K562 (cell line): Measurements from ENCODE around the gene SLC35G4. TPM values are rescaled to one million over a fixed set of nuclear protein-coding genes. Genes with fewer than 3 reads are reported as not detected.
"Not testable (repeated sequence)": the region's sequence is repeated elsewhere in the genome, so short reads cannot be mapped to it uniquely, and the experiment has no call there.

Source experiments
- ATAC-seq: fragments of 200-7000 bp; cut with Tn5 transposase; 3 replicates; pipeline ENCODE4 v1.9.1; 2020; ENCODE audit warnings: moderate library complexity
- BruUV-seq: library from RNA; stranded (reverse); fragments of 400-500 nt; replicated peaks from 2 replicates; lab custom pipeline; 2021; lab: Mats Ljungman, UMichigan
- CTCF ChIA-PET: fragments of 300-600 bp; formaldehyde crosslinking; extraction: SDS; loops from one replicate; lab custom pipeline; 2021; ENCODE audit warnings: low intra/inter-chr PET ratio; lab: Yijun Ruan, JAX
- POLR2A ChIA-PET: fragments of 300-600, 350-650 bp; sonication (Branson Sonifier 250); formaldehyde crosslinking; extraction: SDS; loops from one replicate; lab custom pipeline; 2021; ENCODE audit warnings: antibody characterized with exemption, inconsistent platforms; lab: Yijun Ruan, JAX
- DNase-seq, 4 experiments: peaks; one replicate each; pipeline versions ENCODE4 v3.0.0 to v3.0.0-alpha.2; 2011 to 2018; ENCODE audit warnings: low spot score in 3 of 4, mixed read lengths in 3 of 4; ENCODE audit errors: extremely low read depth in 1 of 4
- FAIRE-seq: peaks from 2 replicates; lab custom pipeline; 2011; peaks lifted over from hg19 to GRCh38; lab: Jason Lieb, UNC
- H2AFZ ChIP-seq: 2 replicates; pipeline ENCODE4 v1.6.0; 2011; ENCODE audit warnings: low read depth, low read length, control low read depth, inconsistent platforms
- H3K27ac ChIP-seq: fragments of 200-600 bp; 3 replicates; pipeline ENCODE4 v1.8.0; 2011; ENCODE audit warnings: low read depth, mild to moderate bottlenecking, control low read depth, inconsistent platforms, low read length, moderate library complexity, mixed read lengths; ENCODE audit errors: extremely low read depth
- H3K27me3 ChIP-seq, 2 experiments: fragments of 300-600 bp in 1 of 2; 2 replicates in 1 of 2; 3 replicates in 1 of 2; pipeline versions ENCODE4 v1.6.0 to v1.8.0; 2011; ENCODE audit warnings: inconsistent platforms in 2 of 2, low read length in 2 of 2, mild to moderate bottlenecking in 1 of 2, mixed read lengths in 1 of 2, moderate library complexity in 1 of 2; ENCODE audit not compliant: control insufficient read depth in 2 of 2, insufficient read depth in 2 of 2
- H3K36me3 ChIP-seq: fragments of 300-600 bp; 3 replicates; pipeline ENCODE4 v1.8.0; 2011; ENCODE audit warnings: mild to moderate bottlenecking, low read length, inconsistent platforms; ENCODE audit not compliant: control insufficient read depth, insufficient read depth
- H3K4me1 ChIP-seq, 2 experiments: fragments of 200-600 bp in 1 of 2; replicated peaks in 1 of 2; 2 replicates in 1 of 2; 3 replicates in 1 of 2; pipeline versions ENCODE4 v1.5.1 to v1.8.0; 2011; ENCODE audit warnings: inconsistent platforms in 2 of 2, low read length in 2 of 2, mild to moderate bottlenecking in 1 of 2, mixed read lengths in 1 of 2, moderate library complexity in 1 of 2; ENCODE audit not compliant: control insufficient read depth in 2 of 2, insufficient read depth in 2 of 2
- H3K4me2 ChIP-seq: 2 replicates; pipeline ENCODE4 v1.6.1; 2011; ENCODE audit warnings: low read length, control low read depth, inconsistent platforms, mixed read lengths; ENCODE audit not compliant: insufficient read depth
- H3K4me3 ChIP-seq: fragments of 200-600 bp; sonication (generic), shearing (Covaris generic); 2 replicates; pipeline ENCODE4 v1.5.1; 2016; ENCODE audit warnings: control low read depth, inconsistent platforms
- H3K79me2 ChIP-seq: fragments of 200-600 bp; 3 replicates; pipeline ENCODE4 v1.8.0; 2011; ENCODE audit warnings: low read length, inconsistent platforms; ENCODE audit not compliant: control insufficient read depth, insufficient read depth
- H3K9ac ChIP-seq, 2 experiments: 2 replicates each; pipeline versions ENCODE4 v1.6.0 to v1.6.1; 2011; ENCODE audit warnings: low read depth in 2 of 2, low read length in 2 of 2, control low read depth in 1 of 2, inconsistent platforms in 1 of 2, mild to moderate bottlenecking in 1 of 2, mixed read lengths in 1 of 2; ENCODE audit not compliant: insufficient read depth in 1 of 2
- H3K9me1 ChIP-seq: one replicate; pipeline ENCODE4 v1.6.0; 2011; ENCODE audit warnings: inconsistent platforms, mild to moderate bottlenecking, low read length, moderate library complexity; ENCODE audit not compliant: control insufficient read depth, insufficient read depth
- H3K9me3 ChIP-seq: replicated peaks from 2 replicates; pipeline ENCODE4 v1.5.1; 2011; ENCODE audit warnings: low read depth, low read length, inconsistent platforms; ENCODE audit not compliant: control insufficient read depth, insufficient read depth
- H4K20me1 ChIP-seq: replicated peaks from 2 replicates; pipeline ENCODE4 v1.6.1; 2011; ENCODE audit warnings: low read length, inconsistent platforms, mixed read lengths; ENCODE audit not compliant: control insufficient read depth, insufficient read depth
- ATF6 ChIP-seq: sonication (generic); formaldehyde crosslinking; IDR thresholded peaks from 2 replicates; pipeline ENCODE4 v1.4.0; 2020; ENCODE audit warnings: mild to moderate bottlenecking, missing genetic modification reagents
- BRCA1 ChIP-seq, 2 experiments: fragments of 450-650 bp in 1 of 2; sonication (generic) in 1 of 2; formaldehyde crosslinking in 1 of 2; IDR thresholded peaks; 2 replicates each; pipeline versions ENCODE4 v1.5.0 to v1.6.1; 2017 to 2020; ENCODE audit warnings: mild to moderate bottlenecking in 1 of 2, missing genetic modification reagents in 1 of 2
- C11orf30 ChIP-seq: fragments of 450-650 bp; IDR thresholded peaks from 2 replicates; pipeline ENCODE4 v1.6.1; 2016; ENCODE audit warnings: low read depth, mild to moderate bottlenecking
- CSDE1 ChIP-seq, 2 experiments: fragments of 450-650 bp; IDR thresholded peaks; 2 replicates each; pipeline ENCODE4 v1.6.1; 2016; ENCODE audit warnings: mild to moderate bottlenecking in 1 of 2
- CXXC5 ChIP-seq: fragments of 250-450 bp; sonication (Bioruptor Pico); IDR thresholded peaks from 2 replicates; pipeline ENCODE4 v1.8.0; 2022; ENCODE audit warnings: inconsistent platforms, mild to moderate bottlenecking, moderate library complexity
- MAFF ChIP-seq: IDR thresholded peaks from 2 replicates; pipeline ENCODE4 v1.6.1; 2012; ENCODE audit warnings: low read length, improper control_type of control experiment
- MAFG ChIP-seq: fragments of 450-650 bp; conservative IDR thresholded peaks from 2 replicates; pipeline ENCODE4 v1.6.1; 2016; ENCODE audit warnings: missing genetic modification characterization, missing compliant biosample characterization
- MAFK ChIP-seq: IDR thresholded peaks from 2 replicates; pipeline ENCODE4 v1.6.1; 2011; ENCODE audit warnings: low read length, improper control_type of control experiment
- MCM2 ChIP-seq: fragments of 450-650 bp; IDR thresholded peaks from 2 replicates; pipeline ENCODE4 v1.6.1; 2017; ENCODE audit warnings: low read depth, mild to moderate bottlenecking
- NFE2 ChIP-seq: IDR thresholded peaks from 2 replicates; pipeline ENCODE4 v1.6.1; 2014; ENCODE audit warnings: antibody characterized with exemption, low read depth
- NFE2L1 ChIP-seq: fragments of 450-650 bp; IDR thresholded peaks from 2 replicates; pipeline ENCODE4 v1.6.1; 2016; ENCODE audit warnings: missing genetic modification characterization, low read depth, mild to moderate bottlenecking, missing compliant biosample characterization, moderate library complexity, borderline replicate concordance
- NFYB ChIP-seq: IDR thresholded peaks from 2 replicates; pipeline ENCODE4 v1.6.1; 2011; ENCODE audit warnings: mild to moderate bottlenecking, moderate library complexity; ENCODE audit not compliant: insufficient read length; ENCODE audit errors: extremely low read depth
- RBM22 ChIP-seq: fragments of 200-400 bp; formaldehyde crosslinking; IDR thresholded peaks from 2 replicates; pipeline ENCODE4 v1.6.1; 2018; ENCODE audit warnings: low read length, low read depth; ENCODE audit not compliant: poor library complexity, severe bottlenecking
- RNF2 ChIP-seq: sonication (generic); IDR thresholded peaks from 2 replicates; pipeline ENCODE4 v1.6.1; 2016
- ZNF311 ChIP-seq: fragments of 250-450 bp; sonication (Bioruptor Pico); IDR thresholded peaks from 2 replicates; pipeline ENCODE4 v1.4.0; 2020; ENCODE audit warnings: mild to moderate bottlenecking, moderate library complexity
- ZNF316 ChIP-seq: fragments of 450-650 bp; IDR thresholded peaks from 2 replicates; pipeline ENCODE4 v1.6.1; 2016
- WGBS: fragments of 100-300 bp; shearing (Covaris generic); methylation state at CpG from one replicate; pipeline ENCODE4 v1.1.6; 2016; ENCODE audit warnings: low coverage, mixed read lengths; ENCODE audit not compliant: insufficient coverage; ENCODE audit errors: missing lambda C conversion rate; 5-methylcytosine and 5-hydroxymethylcytosine counted together
- in situ Hi-C: fragments of 300-500 bp; cut with MboI; formaldehyde crosslinking; loops from 4 replicates; pipeline ENCODE4 v1.15.0; 2018; ENCODE audit warnings: inconsistent platforms, mixed read lengths
- intact Hi-C: fragments of 100-400 bp; cut with micrococcal nuclease; formaldehyde crosslinking; loops from 2 replicates; pipeline ENCODE4 v1.14.2; 2022
- polyA plus RNA-seq, 8 experiments: library from polyadenylated mRNA; depleted of rRNA in 4 of 8; stranded (reverse) in 5 of 8; unstranded in 3 of 8; fragments of >200 nt; fragmentation: Nextera tagmentation in 2 of 8; fragmentation: Illumina TruSeq in 1 of 8; extraction: Ambion mirVana in 2 of 8; extraction: Trizol in 1 of 8; gene quantifications; 2 replicates each; pipeline versions ENCODE4 v1.2.1 to v1.2.3, GENCODE V29; 2011 to 2014; ENCODE audit warnings: inconsistent platforms in 1 of 8, missing spikeins in 1 of 8
- total RNA-seq, 7 experiments: library from RNA; depleted of rRNA in 6 of 7; stranded (reverse); fragments of >200 nt in 6 of 7; fragmentation: Illumina TruSeq in 2 of 7; extraction: Trizol in 2 of 7; gene quantifications; 2 replicates each; pipeline versions ENCODE4 v1.2.1 to v1.2.3, GENCODE V29; 2011 to 2021; ENCODE audit warnings: low replicate concordance in 1 of 7

The SLC35G4 gene
- total and polyA plus RNA-seq, 9 of the 15 experiments (the other 6 are each of a cell fraction or from before 2014, with no cell fraction given), result not detected

GRCh38 chr18:11607906-11608305 lies 1.5 kb upstream of the SLC35G4 start:
- BruUV-seq, result no TSS peak
- no peaks in the 10 kb centered on the region for H3K9me3 ChIP-seq
- no peaks in the 10 kb centered on the region for H3K9me1 ChIP-seq
- TF ChIP-seq ATF6 (no peak), CSDE1 (IDR thresholded peaks at IDR 0.05) (no peak), MAFG (peak; percentile 89), ZNF311 (CRISPR knock-in tag) (no peak), ZNF316 (peak; percentile 94), MAFK (peak; percentile 87), C11orf30 (peak; percentile 89), RBM22 (no peak), RNF2 (no peak), BRCA1 (IDR thresholded peaks at IDR 0.05) (no peak), BRCA1 (CRISPR knock-in tag; IDR thresholded peaks at IDR 0.05) (no peak), MCM2 (no peak), NFYB (no peak), NFE2L1 (tag) (0 out of 2 replicates have a peak, but pooled peaks have one; percentile 8), NFE2 (0 out of 2 replicates have a peak, but pooled peaks have one; percentile 47), MAFF (peak; percentile 89), CXXC5 (CRISPR knock-in tag) (no peak)
- 0% methylated on average over 2 of the region's 2 CpGs for WGBS
- ChIA-PET CTCF (no interaction called here), POLR2A (no interaction called here)
- no peaks in the 10 kb centered on the region for H3K36me3 ChIP-seq
- DNase-seq (no peak), ATAC-seq (no peak), FAIRE-seq (no peak)
- in situ Hi-C loops, result no loop called here
- no peak overlapping the region for H2AFZ ChIP-seq
- H3K27ac ChIP-seq, result no peak overlapping the region
- peaks cover 0 to 3% of the 10 kb centered on the region in 2 experiments; a peak in 1 of 5 replicates for H3K27me3 ChIP-seq
- no peak overlapping the region for H3K4me3 ChIP-seq
- no peaks in the 10 kb centered on the region for H3K79me2 ChIP-seq
- H4K20me1 ChIP-seq, result no peaks in the 10 kb centered on the region
- intact Hi-C loops, result no loop called here
- no peak overlapping the region for H3K9ac ChIP-seq
- H3K4me1 ChIP-seq, result no peaks in the 10 kb centered on the region
- no peak overlapping the region for H3K4me2 ChIP-seq

- H3K9me1 ChIP-seq, H2AFZ ChIP-seq, H3K4me3 ChIP-seq, BruUV-seq, H3K27ac ChIP-seq, FAIRE-seq, H3K27me3 ChIP-seq, intact Hi-C loops, H3K9ac ChIP-seq, H3K9me3 ChIP-seq, CTCF ChIA-PET, H3K4me2 ChIP-seq, DNase-seq, H3K79me2 ChIP-seq, H3K36me3 ChIP-seq, H3K4me1 ChIP-seq, ATAC-seq, H4K20me1 ChIP-seq, in situ Hi-C loops, POLR2A ChIA-PET: not testable (repeated sequence)
- 0% methylated on average over 1 of the region's 19 CpGs for WGBS
Observed at GRCh38 chr18:11608618-11609017, 778 bp upstream of the SLC35G4 start.
